GM18951 (cell line): ENCODE data around the gene WWP2.

Experiments
- POLR2A ChIP-seq: IDR thresholded peaks from 4 replicates; pipeline ENCODE4 v1.6.1; 2011; ENCODE audit warnings: mild to moderate bottlenecking; ENCODE audit not compliant: insufficient read length, insufficient read depth; ENCODE audit errors: extremely low read depth
- in situ Hi-C: fragments of 300-500 bp; cut with MboI; formaldehyde crosslinking; loops from one replicate; pipeline ENCODE4 v1.12.0; 2022; ENCODE audit warnings: low sequenced_read_pairs, mixed read lengths, inconsistent platforms; ENCODE audit not compliant: unreplicated experiment

The WWP2 gene

GRCh38 chr16:69903865-69904415 is 141.8 kb downstream of the WWP2 start:
- in situ Hi-C loops, result no loop called here
- TF ChIP-seq POLR2A, result no peak

- in situ Hi-C loops, result no loop called here
- no peak for TF ChIP-seq POLR2A
Observed at GRCh38 chr16:69904495-69905170, 142.5 kb downstream of the WWP2 start.

- TF ChIP-seq POLR2A, result no peak
- in situ Hi-C loops, result no loop called here
Observed at GRCh38 chr16:69905171-69905555, 143.0 kb downstream of the WWP2 start.

GRCh38 chr16:69906838-69907401 is 144.8 kb downstream of the WWP2 start:
- TF ChIP-seq POLR2A, result no peak
- in situ Hi-C loops, result no loop called here

DNA sequence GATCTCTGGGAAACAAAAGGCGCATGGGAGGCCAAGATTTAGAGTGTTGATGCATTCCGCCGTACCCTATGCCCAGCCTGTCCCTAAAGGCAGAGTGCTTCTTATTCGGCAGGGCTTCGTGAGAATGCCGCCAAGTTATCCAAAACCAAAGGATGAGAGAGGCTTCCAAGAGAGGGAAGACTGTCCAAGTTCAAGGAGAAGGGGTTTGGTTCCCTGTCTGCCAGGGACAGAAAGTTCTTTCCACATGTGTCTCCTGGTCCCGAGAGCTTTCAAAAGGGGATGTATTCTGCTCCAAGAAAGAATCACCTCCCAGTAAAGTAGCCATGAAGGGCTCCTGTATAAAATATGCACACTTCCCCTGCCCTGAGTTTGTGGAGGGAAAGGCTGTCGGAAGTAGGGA is 146.9 kb downstream of the WWP2 start:
- no peak for TF ChIP-seq POLR2A
- in situ Hi-C loops, result no loop called here

GRCh38 chr16:69909760-69910159 is 147.6 kb downstream of the WWP2 start:
- in situ Hi-C loops, result no loop called here
- no peak for TF ChIP-seq POLR2A

DNA sequence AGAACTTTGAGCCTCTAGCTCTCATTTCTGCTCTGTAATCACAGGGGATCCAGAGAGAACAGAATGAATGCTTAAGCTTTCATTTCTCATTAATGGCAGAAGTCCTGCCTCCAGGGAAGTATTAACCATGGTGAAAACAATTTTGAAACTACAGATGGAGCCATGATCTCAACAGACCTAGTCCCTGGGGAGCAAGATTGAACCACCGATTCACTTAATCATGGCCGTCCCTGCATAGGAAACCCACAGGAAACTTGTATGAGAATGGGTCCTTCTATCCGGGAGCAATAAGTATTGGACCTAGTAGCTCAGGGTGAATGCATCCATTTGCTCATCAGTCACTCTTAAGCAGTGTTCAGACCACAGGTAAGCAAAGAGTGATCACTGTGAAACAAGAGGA is 148.8 kb downstream of the WWP2 start:
- in situ Hi-C loops, result no loop called here
- TF ChIP-seq POLR2A, result no peak

- no peak for TF ChIP-seq POLR2A
- in situ Hi-C loops, result no loop called here
Observed at GRCh38 chr16:69916462-69916861, 154.3 kb downstream of the WWP2 start.

- in situ Hi-C loops, result no loop called here
- no peak for TF ChIP-seq POLR2A
Observed at GRCh38 chr16:69917311-69917710, 155.2 kb downstream of the WWP2 start.

DNA sequence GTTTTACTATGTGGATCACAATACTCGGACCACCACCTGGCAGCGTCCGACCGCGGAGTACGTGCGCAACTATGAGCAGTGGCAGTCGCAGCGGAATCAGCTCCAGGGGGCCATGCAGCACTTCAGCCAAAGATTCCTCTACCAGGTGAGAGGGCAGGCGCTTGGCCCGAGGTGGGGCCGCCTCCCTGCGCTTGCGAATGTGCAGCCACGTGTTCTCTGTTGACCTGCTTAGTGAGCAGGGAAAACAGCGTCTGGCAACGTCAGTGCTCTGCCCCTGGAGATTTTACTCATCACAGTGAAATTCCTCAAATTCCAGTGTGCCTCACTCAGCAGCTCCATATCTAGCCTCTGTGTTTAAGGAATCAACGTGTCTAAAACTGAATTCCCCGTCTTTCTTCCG is 155.6 kb downstream of the WWP2 start:
- in situ Hi-C loops, result no loop called here
- TF ChIP-seq POLR2A, result no peak

DNA sequence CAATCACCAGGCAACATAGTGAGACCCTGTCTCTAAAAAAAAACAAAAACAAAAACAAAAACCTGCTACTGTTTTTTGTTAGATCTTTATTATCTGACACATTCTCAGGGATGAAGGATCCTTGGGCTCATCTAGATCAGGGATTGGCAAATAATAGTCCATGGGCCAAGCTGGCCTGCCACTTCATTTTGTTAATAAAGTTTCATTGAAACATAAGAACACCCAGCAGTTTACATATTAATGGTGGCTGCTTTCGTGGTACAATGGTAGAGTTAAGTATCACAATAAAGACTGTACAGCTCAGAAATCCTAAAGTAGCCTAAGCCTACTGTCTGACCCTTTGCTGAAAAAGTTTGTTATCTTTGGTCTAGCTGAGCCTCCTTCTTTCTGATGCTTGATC is 156.1 kb downstream of the WWP2 start:
- TF ChIP-seq POLR2A, result no peak
- in situ Hi-C loops, result no loop called here

DNA sequence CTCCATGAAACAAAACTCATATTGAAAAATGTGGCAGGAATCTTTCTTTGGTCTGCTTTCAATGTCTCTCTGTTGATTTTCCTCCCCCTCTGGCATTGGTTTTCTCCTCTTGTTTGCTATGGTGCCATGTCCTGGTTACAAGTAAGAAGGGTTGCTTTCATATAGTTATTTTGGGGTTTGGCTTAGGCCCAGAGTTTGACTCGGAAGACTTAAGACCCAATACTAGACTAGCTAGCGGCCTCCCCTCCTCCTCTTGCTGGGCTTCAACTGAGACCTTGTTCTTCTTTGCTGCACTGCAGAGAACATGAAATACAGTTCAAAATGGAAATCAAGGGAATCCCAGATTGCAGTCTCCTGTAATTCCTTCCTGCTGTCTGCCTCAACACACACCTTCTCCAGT is 159.0 kb downstream of the WWP2 start:
- in situ Hi-C loops, result no loop called here

GRCh38 chr16:69922200-69922599 is 160.1 kb downstream of the WWP2 start:
- in situ Hi-C loops, result no loop called here
- TF ChIP-seq POLR2A, result no peak

More for the DNA sequence above, 159.0 kb downstream of the WWP2 start:
- TF ChIP-seq POLR2A, result no peak

GRCh38 chr16:69924041-69924775 is 162.1 kb downstream of the WWP2 start:
- in situ Hi-C loops, result no loop called here
- TF ChIP-seq POLR2A, result no peak
